Amniotic epithelial cell (primary cell): ENCODE data around the gene PLD5.
"Not testable (repeated sequence)": the region's sequence is repeated elsewhere in the genome, so short reads cannot be mapped to it uniquely, and the experiment has no call there.

Experiments
- DNase-seq: peaks from one replicate; pipeline ENCODE4 v3.0.0-alpha.2; 2010; ENCODE audit warnings: low read depth

The PLD5 gene

DNA sequence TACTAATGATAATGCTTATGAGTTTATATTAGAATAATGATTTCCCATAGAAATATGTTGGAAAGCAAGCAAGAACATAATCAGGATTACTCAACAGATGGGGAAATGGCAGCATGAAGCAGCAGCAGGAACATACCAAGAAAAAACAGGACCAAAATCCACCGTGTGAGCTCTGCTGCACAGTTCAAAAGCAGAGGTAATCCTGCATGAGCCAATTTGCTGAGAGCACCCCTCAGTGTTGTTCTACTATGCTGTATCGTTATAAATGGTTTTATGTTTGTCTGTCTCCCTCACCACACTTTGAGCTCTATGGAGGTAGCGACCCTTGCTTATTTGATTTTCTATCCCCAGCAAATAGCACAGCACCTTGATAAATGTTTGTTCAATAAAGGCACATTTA, 246.1 kb downstream of the PLD5 start:
- DNase-seq: peak; percentile 0

DNA sequence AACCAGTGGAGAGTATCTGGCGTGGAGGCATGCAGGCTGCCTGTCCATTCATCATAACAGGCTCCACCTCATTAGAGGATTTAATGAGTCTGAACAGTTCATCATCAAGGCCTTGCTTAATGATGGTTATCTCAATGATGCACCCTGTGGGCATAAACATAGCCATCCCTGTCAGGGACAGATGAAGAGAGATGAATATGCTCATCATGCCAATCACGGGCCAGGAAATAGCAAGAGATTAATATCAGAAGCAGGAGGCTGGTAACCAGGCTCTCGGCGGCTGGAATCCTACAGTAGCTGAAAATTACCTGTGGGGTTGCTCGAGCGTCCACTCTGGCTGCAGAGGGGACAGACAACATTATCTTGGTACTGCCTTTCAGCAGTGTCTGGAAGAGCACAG, 247.7 kb downstream of the PLD5 start:
- not testable (repeated sequence) for DNase-seq

DNA sequence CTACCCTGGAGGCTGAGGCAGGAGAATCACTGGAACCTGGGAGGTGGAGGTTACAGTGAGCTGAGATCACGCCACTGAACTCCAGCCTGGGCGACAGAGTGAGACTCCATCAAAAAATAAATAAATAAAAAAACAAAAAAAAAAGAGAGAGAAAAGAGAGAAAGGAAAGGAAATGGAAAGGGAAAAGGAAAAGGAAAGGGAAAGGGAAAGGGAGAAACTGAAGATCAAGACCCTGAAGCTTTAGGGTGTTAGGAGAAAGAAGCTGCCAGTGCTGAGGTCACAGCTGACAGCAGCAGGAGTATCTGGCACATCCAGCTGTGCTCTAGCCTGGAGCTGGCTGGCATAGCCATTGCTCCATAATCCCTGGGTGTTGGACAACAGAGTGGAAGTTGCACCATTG, 257.5 kb downstream of the PLD5 start:
- not testable (repeated sequence) for DNase-seq

GRCh38 chr1:242264419-242264818, 260.1 kb downstream of the PLD5 start:
- not testable (repeated sequence) for DNase-seq

- no peak for DNase-seq
Observed at GRCh38 chr1:242245255-242245654, 279.2 kb downstream of the PLD5 start.

DNA sequence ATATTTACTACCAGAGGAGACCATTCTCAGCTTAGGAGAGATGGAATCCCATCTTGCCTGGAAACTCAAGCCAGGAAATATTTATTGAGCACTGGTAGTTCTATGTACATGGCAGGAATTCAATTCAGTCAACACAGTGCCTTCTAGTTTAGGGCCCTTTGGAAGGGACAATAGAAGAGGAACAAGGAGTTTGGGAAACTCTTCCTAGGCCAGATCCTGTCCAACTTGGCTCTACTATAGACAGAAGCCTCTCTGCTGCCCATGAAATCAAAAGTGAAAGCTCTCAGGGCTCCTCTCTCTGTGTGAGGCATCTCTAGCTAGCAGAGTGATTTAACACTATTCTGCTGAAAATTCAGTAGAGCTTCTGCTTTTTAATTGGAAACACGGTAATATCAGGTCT, 281.0 kb downstream of the PLD5 start:
- DNase-seq: peak; percentile 5

DNA sequence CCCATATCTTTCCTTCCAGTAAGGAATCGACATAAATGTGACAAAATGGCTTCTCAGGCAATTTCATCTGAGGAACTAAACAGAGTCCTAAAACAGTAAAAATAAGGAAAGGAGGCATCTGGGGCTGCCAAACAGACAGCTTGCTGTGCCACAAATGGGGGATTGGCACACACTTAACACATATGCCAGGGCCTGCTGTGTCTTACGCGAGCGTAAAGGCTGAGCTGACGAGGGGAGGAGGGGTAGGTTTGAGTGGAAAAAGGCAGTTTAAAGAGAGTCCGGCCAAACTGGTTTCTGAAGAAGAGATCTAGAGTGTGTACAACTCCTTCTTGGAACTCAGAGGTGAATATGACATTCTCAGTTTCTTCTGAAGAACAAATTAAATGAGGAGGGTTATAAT, 281.5 kb downstream of the PLD5 start:
- no peak for DNase-seq

- no peak for DNase-seq
Observed at GRCh38 chr1:242241936-242242335, 282.6 kb downstream of the PLD5 start.

DNA sequence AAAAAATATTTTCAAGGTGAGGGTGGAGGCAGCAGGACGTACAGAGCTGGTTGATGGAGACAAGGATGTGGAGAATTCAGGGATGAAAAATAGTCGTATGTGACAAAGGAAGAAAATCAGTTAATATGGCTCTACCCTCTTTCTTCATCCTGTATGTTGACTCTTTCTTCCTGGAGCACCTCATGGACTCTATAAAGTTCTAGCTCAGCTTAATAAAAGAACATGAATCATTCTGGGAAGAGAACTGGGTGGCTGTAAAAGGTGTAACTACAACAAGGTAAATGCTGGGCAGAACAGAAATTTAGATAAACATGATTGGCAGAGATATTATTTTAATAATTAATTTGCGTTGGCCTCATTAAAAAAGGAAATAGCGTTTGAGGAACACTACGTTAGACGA, 283.8 kb downstream of the PLD5 start:
- no peak for DNase-seq

DNA sequence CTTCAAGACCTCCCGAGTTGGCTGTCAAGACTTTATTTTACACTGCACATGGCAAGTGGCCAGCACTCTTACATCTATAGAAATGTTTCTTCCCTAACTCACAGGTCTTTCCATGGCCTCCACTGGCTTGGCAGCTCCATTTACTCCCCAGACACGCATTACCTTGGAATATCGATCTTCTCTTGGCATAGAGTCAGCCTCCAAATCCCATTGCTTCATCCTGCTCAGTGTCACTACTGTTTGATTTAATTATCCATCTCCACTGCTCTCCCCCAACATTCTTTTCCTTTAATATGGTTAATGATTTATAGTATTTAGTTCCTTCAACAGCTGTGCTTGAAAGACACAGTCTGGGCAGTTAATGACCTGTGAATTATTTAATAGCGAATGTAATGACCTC, 284.4 kb downstream of the PLD5 start:
- no peak for DNase-seq

GRCh38 chr1:242239398-242239797, 285.1 kb downstream of the PLD5 start:
- DNase-seq: no peak

DNA sequence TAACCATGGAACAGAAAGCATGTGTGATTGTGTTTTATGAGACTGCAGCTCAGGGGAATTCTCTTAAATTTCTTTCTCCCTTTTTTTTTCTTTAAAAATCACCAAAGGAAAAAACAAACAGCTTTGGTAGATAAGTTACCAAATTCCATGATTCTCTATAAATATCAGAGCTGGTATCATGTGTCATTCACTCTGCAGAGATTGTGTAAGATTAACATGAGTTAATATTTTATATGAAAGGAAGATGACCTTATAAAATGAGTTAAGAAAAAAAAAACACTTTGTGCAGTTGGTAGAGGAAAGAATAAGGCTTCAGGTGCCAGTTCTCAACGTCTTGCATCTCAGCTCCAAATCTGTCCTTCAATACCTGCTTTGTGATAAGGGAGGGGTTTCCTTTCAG, 287.4 kb downstream of the PLD5 start:
- DNase-seq: no peak

DNA sequence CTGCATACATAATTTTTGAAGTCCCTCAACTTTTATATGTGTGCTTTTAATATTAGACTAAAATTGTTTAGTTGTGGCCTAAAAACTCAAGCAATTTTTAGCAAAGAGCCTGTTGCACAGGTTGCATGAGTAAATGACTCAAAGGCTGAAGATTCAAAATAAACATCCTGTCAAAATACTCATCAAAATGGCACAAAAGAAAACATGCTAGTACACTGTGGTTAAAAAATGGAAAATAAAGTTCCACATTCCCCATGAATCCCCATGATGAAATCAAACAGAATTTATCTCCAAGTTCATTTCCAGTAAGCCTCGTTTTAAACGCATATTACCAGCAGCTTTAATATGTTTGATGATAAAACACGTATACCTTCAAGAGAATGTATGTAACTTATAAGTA, 295.5 kb downstream of the PLD5 start:
- no peak for DNase-seq

- DNase-seq: no peak
Observed at GRCh38 chr1:242225767-242226573, 298.5 kb downstream of the PLD5 start.

DNA sequence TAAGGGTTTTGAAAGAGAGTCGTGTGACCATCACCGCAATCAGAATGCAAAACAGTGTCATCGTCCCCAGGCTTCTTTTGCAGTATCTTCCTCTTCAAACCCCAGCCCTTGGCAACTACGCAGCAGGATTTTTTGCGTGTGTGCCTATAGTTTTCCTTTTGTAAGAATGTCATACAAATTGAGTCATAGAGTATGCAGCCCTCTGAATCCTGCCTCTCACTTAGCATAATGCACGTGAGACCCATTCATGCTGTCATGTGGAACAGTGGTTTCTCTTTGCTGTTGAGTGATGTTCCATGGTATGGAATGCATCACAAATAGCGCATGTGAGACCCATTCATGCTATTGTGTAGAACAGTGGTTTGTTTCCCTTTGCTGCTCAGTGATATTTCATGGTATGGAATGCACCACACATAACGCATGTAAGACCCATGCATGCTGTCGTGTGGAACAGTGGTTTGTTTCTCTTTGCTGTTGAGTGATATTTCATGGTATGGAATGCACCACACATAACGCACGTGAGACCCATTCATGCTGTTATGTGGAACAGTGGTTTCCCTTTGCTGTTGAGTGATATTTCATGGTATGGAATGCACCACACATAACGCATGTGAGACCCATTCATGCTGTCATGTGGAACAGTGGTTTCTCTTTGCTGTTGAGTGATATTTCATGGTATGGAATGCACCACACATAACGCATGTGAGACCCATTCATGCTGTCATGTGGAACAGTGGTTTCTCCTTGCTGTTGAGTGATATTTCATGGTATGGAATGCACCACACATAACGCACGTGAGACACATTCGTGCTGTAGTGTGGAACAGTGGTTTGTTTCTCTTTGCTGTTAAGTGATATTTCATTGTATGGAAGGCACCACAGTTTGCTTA, 299.4 kb downstream of the PLD5 start:
- not testable (repeated sequence) for DNase-seq

DNA sequence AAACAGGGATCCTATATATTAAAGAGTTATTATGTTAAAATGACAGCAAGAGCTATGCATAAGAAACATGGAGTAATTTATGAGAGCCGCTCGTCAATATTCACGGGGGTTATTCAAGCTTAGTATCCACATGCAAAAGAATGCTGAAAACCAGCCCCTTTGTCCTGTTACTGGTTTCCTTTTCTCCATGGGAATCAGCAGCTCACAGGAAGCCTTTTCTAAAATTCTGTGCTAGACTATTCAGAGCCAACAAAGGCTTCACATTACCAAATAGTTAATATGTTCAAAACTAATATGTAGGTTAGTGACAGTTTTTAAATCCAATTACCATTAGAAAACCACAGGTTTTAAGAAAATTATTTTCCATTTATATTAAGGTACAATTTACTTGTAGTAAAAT, 300.0 kb downstream of the PLD5 start:
- DNase-seq: no peak

DNA sequence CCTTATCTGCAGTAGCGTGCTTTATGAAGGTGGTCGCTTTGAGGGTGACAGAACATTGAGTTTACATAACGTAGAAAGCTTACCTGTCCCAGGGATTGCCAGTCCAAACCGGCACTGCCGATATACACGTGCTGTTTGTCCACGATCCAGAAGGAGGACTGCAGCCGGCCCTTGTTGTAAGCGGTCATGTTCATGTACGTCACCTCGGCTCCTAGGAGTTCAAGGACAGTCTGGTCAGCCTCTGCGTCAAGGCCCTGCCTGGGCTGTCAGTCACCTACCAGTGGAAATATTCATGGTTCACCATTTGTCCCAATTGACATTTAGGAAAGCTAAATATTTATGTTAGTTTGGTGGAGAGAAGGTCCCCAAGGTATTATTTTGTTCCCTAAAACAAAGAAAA, 304.6 kb downstream of the PLD5 start:
- DNase-seq: no peak

- DNase-seq: peak; percentile 29
Observed at GRCh38 chr1:242219298-242219901, 305.1 kb downstream of the PLD5 start.

GRCh38 chr1:242216368-242216767, 308.1 kb downstream of the PLD5 start:
- DNase-seq: no peak

DNA sequence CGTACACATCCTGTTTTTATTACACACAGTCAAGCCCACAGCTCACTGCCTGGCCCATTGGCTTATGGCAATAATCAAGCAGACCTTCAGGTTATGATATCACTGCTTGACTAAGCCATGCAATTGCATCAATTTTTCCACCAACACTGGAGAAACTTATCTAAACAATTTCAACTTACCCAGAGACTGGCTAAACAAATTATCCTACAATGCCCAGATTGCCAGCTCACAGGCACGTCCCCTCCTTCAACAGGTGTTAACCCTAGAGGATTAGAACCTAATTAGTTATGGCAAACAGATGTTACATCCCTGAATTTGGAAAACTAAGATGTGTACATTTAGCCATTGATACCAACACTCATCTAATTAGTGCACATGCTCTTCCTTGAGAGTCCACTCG, 310.0 kb downstream of the PLD5 start:
- DNase-seq: peak; percentile 26

- DNase-seq: not testable (repeated sequence)
Observed at GRCh38 chr1:242212961-242213360, 311.5 kb downstream of the PLD5 start.

DNA sequence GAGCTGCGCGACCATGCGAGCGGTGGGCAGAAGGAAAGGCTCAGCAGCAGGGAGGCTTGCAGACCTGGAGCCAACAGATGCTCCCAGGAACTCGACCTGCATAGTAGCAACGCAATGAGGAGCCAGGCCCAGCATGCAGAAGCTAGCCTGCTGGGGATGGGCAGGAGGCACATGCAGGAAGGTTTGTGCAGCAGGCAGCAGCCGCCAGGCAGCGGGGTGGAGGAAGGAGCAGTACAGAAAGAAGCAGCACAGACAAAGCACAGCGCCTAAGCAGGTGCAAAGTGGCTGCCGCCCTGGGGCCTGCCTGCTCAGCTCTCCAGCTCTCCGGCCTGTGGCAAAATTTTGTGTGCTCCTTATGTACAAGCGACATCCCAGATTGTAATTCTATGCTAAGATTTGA, 312.1 kb downstream of the PLD5 start:
- no peak for DNase-seq
